MM.1S (cell line): ENCODE data around the gene RAPGEF4.
A peak's percentile ranks its signal among the peaks of the same experiment; 100 is the strongest.

Experiments
- DNase-seq: peaks from one replicate; pipeline ENCODE4 v3.0.0-alpha.2; 2015
- H2AFZ ChIP-seq: fragments of 300-600 bp; sonication (generic); 2 replicates; pipeline ENCODE4 v1.6.0; 2016; ENCODE audit warnings: antibody characterized with exemption, low read length
- H3F3A ChIP-seq: fragments of 300-600 bp; sonication (generic); 2 replicates; pipeline ENCODE4 v1.6.1; 2016; ENCODE audit warnings: mild to moderate bottlenecking, antibody characterized with exemption, low read length, moderate library complexity, mixed read lengths; ENCODE audit not compliant: insufficient read depth
- H3K27ac ChIP-seq: fragments of 300-600 bp; sonication (generic); 2 replicates; pipeline ENCODE4 v1.5.1; 2016; ENCODE audit warnings: mild to moderate bottlenecking, low read length
- H3K27me3 ChIP-seq: fragments of 300-600 bp; sonication (generic); replicated peaks from 2 replicates; pipeline ENCODE4 v1.6.0; 2016; ENCODE audit warnings: low read length; ENCODE audit not compliant: insufficient read depth
- H3K36me3 ChIP-seq: fragments of 300-600 bp; sonication (generic); replicated peaks from 2 replicates; pipeline ENCODE4 v1.6.1; 2016; ENCODE audit warnings: mild to moderate bottlenecking, low read length, mixed read lengths; ENCODE audit not compliant: insufficient read depth
- H3K4me1 ChIP-seq: fragments of 300-600 bp; sonication (generic); 2 replicates; pipeline ENCODE4 v1.6.1; 2016; ENCODE audit warnings: low read length, mixed read lengths
- H3K4me2 ChIP-seq: fragments of 300-600 bp; sonication (generic); 2 replicates; pipeline ENCODE4 v1.6.0; 2016; ENCODE audit warnings: low read depth, low read length
- H3K4me3 ChIP-seq: fragments of 300-600 bp; sonication (generic); 2 replicates; pipeline ENCODE4 v1.5.1; 2016; ENCODE audit warnings: low read length, mixed read lengths
- H3K79me2 ChIP-seq: fragments of 300-600 bp; sonication (generic); 2 replicates; pipeline ENCODE4 v1.6.1; 2016; ENCODE audit warnings: mixed run types, low read length, mixed read lengths
- H3K9ac ChIP-seq: fragments of 300-600 bp; sonication (generic); 2 replicates; pipeline ENCODE4 v1.6.1; 2016; ENCODE audit warnings: low read length, mixed read lengths
- H3K9me2 ChIP-seq: fragments of 300-600 bp; sonication (generic); replicated peaks from 2 replicates; pipeline ENCODE4 v1.6.1; 2016; ENCODE audit warnings: mild to moderate bottlenecking, low read length, mixed read lengths; ENCODE audit not compliant: insufficient read depth
- H3K9me3 ChIP-seq: fragments of 300-600 bp; sonication (generic); replicated peaks from 2 replicates; pipeline ENCODE4 v1.6.1; 2016; ENCODE audit warnings: mild to moderate bottlenecking, low read length, mixed read lengths; ENCODE audit not compliant: insufficient read depth
- H4K20me1 ChIP-seq: fragments of 300-600 bp; sonication (generic); 2 replicates; pipeline ENCODE4 v1.6.1; 2016; ENCODE audit warnings: mild to moderate bottlenecking, low read length, moderate library complexity, mixed read lengths; ENCODE audit not compliant: insufficient read depth
- EZH2 ChIP-seq: fragments of 300-600 bp; sonication (generic); optimal IDR thresholded peaks from 2 replicates; pipeline ENCODE3; 2017; ENCODE audit warnings: low read depth, mild to moderate bottlenecking, antibody characterized with exemption, low read length, mixed read lengths
- EZH2phosphoT487 ChIP-seq: fragments of 300-600 bp; sonication (generic); IDR thresholded peaks from 2 replicates; pipeline ENCODE4 v1.6.1; 2018; ENCODE audit warnings: antibody characterized with exemption, low read length
- TF ChIP-seq, protein P1 (sequence below): fragments of 300-600 bp; sonication (generic); IDR thresholded peaks from 2 replicates; pipeline ENCODE4 v1.5.1; 2016; ENCODE audit warnings: antibody characterized with exemption, low read length, mixed read lengths

RAPGEF4 gene

GRCh38 chr2:172994864-172995263 lies 259.2 kb downstream of the RAPGEF4 start:
- Histone ChIP-seq H3K27me3 (no peaks in the 10 kb centered on the region), H3K79me2 (no peaks in the 10 kb centered on the region), H3K9ac (no peak overlapping the region), H3F3A (no peaks in the 10 kb centered on the region), H3K9me3 (no peaks in the 10 kb centered on the region), H3K4me1 (no peaks in the 10 kb centered on the region), H3K4me2 (no peak overlapping the region), H3K4me3 (no peak overlapping the region), H3K27ac (no peak overlapping the region), H3K9me2 (no peaks in the 10 kb centered on the region), H3K36me3 (no peaks in the 10 kb centered on the region), H4K20me1 (no peaks in the 10 kb centered on the region), H2AFZ (no peak overlapping the region)
- TF ChIP-seq EZH2 (no peak), EZH2phosphoT487 (no peak)
- TF ChIP-seq, protein P1, sequence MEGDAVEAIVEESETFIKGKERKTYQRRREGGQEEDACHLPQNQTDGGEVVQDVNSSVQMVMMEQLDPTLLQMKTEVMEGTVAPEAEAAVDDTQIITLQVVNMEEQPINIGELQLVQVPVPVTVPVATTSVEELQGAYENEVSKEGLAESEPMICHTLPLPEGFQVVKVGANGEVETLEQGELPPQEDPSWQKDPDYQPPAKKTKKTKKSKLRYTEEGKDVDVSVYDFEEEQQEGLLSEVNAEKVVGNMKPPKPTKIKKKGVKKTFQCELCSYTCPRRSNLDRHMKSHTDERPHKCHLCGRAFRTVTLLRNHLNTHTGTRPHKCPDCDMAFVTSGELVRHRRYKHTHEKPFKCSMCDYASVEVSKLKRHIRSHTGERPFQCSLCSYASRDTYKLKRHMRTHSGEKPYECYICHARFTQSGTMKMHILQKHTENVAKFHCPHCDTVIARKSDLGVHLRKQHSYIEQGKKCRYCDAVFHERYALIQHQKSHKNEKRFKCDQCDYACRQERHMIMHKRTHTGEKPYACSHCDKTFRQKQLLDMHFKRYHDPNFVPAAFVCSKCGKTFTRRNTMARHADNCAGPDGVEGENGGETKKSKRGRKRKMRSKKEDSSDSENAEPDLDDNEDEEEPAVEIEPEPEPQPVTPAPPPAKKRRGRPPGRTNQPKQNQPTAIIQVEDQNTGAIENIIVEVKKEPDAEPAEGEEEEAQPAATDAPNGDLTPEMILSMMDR = no peak
- no peak for DNase-seq

DNA sequence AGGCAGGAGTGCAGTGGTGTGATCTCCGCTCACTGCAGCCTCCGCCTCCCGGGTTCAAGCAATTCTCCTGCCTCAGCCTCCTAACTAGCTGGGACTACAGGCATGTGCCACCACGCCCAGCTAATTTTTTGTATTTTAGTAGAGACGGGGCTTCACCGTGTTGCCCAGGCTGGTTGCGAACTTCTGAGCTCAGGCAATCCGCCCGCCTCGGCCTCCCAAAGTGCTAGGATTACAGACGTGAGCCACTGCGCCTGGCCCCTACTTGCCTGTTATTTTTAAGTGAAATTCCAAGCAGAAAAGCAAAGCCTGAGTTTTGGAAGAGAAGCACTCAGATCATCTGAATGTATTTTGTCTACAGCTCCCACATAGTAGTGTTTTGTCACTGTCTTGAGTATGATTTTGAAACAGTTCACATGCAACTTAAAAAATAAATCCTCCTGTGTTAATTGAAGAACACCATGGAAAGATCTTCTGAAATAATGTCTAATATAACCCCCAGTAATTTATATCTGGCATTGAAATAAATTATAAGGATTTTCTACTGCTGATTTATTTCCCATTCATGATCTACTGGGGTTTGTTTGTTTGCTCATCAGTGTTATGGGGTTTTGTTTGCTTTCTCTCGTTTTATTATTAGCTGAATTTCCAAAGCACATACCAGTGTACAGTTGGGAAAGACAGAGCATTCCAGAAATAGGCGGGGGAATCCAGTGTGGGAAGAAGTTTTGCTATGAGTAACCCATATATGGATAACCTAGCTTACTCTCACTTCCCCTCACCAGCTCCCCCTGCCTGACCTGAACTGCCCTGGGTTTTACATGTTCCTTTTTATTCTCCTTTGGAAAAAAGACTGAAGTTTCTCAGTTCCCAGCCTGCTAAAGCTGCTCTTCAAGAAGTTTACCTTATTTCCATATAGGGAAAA lies 259.9 kb downstream of the RAPGEF4 start:
- Histone ChIP-seq H3K9me3 (no peaks in the 10 kb centered on the region), H3K9me2 (no peaks in the 10 kb centered on the region), H3K4me1 (no peaks in the 10 kb centered on the region), H3K79me2 (no peaks in the 10 kb centered on the region), H3K27me3 (no peaks in the 10 kb centered on the region), H3K36me3 (no peaks in the 10 kb centered on the region), H3K27ac (no peak overlapping the region), H2AFZ (no peak overlapping the region), H3F3A (no peaks in the 10 kb centered on the region), H3K4me3 (no peak overlapping the region), H3K9ac (no peak overlapping the region), H4K20me1 (no peaks in the 10 kb centered on the region), H3K4me2 (no peak overlapping the region)
- DNase-seq = no peak
- no peak for TF ChIP-seq EZH2phosphoT487
- TF ChIP-seq, protein P1 = 0 out of 2 replicates have a peak, but pooled peaks have one; percentile 7
- TF ChIP-seq EZH2 = no peak

GRCh38 chr2:172996387-172996961 lies 260.8 kb downstream of the RAPGEF4 start:
- no peaks in the 10 kb centered on the region for H3K27me3 ChIP-seq
- no peak overlapping the region for H3K4me3 ChIP-seq
- H3K79me2 ChIP-seq = no peaks in the 10 kb centered on the region
- H3F3A ChIP-seq = no peaks in the 10 kb centered on the region
- no peaks in the 10 kb centered on the region for H3K36me3 ChIP-seq
- H2AFZ ChIP-seq = no peak overlapping the region
- no peak overlapping the region for H3K9ac ChIP-seq
- TF ChIP-seq, protein P1 = no peak
- TF ChIP-seq EZH2 (no peak), EZH2phosphoT487 (no peak)
- no peaks in the 10 kb centered on the region for H4K20me1 ChIP-seq
- no peak overlapping the region for H3K4me2 ChIP-seq
- no peak for DNase-seq
- H3K27ac ChIP-seq = no peak overlapping the region
- no peaks in the 10 kb centered on the region for H3K4me1 ChIP-seq
- H3K9me2 ChIP-seq = no peaks in the 10 kb centered on the region
- H3K9me3 ChIP-seq = no peaks in the 10 kb centered on the region
